Epithelial cell of proximal tubule (primary cell): ENCODE results near the gene UNC13B. TPM values are rescaled to one million over a fixed set of nuclear protein-coding genes. Genes with fewer than 3 reads are reported as not detected.

ENCODE experiments used
- DNase-seq: peaks from one replicate; pipeline ENCODE4 v3.0.0-alpha.2; 2011; ENCODE audit warnings: low read depth
- H3K4me3 ChIP-seq: 2 replicates; pipeline ENCODE4 v1.5.1; 2011; ENCODE audit warnings: low read depth, mild to moderate bottlenecking, low read length
- CTCF ChIP-seq: conservative IDR thresholded peaks from 2 replicates; pipeline ENCODE4 v1.5.1; 2012; ENCODE audit warnings: low read depth, mild to moderate bottlenecking, low read length
- total RNA-seq: library from RNA; depleted of rRNA; stranded (reverse); fragments of >200 nt; gene quantifications from 2 replicates; pipeline ENCODE4 v1.2.3, GENCODE V29; 2015

Gene UNC13B
- total RNA-seq, 1 donor from 2014 or later: 19.6 TPM

DNA sequence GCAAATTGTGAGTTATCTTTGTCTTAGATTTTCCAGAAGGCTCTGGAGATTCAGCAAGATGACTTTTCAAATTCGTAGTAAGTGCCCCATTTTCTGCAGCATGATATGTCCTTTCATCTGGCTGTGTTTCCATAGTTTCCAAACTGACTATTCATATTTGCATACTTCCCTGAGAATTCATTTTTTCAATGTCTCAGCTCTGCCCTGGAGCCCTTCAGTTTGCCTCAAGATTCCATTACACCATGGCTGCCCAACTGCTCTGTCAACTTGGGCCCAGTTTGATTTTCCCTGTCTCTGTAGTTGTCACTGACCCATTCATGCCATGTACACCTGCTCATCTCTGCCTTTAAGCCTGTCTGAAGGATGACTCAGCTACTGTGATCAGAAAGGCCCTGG is 233.9 kb downstream of the UNC13B start:
- DNase-seq: no peak
- TF ChIP-seq CTCF: no peak
- no peak overlapping the region for H3K4me3 ChIP-seq

GRCh38 chr9:35396560-35397215 is 234.9 kb downstream of the UNC13B start:
- no peak for TF ChIP-seq CTCF
- DNase-seq: no peak

DNA sequence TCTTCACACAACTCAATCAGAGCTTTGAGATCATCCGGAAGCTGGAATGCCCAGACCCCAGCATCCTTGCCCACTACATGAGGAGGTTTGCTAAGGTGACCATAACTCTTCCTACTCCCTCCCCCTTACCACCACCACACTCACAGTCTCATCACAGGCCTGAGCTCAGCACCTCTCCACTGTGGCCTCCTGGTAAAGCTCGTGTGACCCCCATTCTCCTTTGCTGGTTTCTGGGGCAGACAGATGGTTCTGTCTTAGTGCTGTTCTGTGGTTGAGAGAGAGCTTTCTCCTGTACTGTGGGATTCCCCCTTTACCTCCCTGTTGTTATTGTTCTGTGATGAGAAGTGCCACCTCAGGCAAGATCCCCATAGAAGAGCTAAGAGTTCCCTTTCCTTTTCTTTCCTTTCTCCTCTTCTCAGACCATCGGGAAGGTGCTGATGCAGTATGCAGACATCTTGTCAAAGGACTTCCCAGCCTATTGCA is 235.4 kb downstream of the UNC13B start:
- no peak overlapping the region for H3K4me3 ChIP-seq
- TF ChIP-seq CTCF: no peak
- DNase-seq: no peak

More at GRCh38 chr9:35396560-35397215, 234.9 kb downstream of the UNC13B start:
- H3K4me3 ChIP-seq: no peak overlapping the region

DNA sequence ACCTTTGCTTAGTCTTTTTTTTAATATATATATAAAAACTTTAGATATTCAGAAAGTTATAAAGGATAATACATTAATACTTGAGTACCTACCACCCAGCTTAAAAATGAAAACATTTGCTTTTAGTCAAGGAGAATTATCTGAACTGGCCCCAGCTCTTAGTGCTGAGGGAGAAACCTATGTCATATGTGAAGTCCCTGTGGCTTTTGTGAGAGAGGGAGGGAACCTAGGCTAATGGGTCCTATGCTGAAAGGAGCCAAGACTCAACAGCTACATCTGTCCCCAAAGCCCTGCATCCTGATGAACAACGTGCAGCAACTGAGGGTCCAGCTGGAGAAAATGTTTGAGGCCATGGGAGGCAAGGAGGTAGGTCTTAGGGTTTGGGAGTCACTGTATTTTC is 236.1 kb downstream of the UNC13B start:
- H3K4me3 ChIP-seq: no peak overlapping the region
- TF ChIP-seq CTCF: no peak
- DNase-seq: no peak

DNA sequence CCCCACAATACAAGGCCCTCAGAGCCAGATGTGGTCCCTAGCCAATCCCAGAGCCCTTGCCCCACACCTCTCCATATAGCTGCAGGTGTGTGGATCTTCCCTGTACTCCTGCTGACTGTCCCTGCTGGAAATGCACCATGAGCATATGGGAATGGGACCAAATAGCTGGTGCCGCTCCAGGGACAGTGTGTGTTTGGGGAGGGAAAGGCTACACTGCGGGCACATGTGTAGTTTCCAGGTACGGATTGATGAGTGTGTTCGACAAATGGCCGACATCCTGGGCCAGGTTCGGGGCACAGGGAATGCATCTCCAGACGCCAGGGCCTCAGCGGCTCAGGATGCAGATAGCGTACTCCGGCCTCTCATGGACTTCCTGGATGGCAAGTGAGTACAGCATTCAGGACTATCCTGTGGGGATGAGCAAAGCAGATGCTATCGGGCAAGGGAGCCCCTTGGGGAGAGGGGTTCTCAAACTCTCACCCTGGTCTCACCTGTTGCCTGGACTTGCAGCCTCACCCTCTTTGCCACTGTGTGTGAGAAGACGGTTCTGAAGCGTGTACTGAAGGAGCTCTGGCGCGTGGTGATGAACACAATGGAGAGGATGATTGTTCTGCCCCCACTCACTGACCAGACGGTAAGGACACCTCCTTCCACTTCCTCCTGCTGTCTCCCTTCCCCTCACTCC is 237.0 kb downstream of the UNC13B start:
- DNase-seq: no peak
- H3K4me3 ChIP-seq: no peak overlapping the region
- TF ChIP-seq CTCF: no peak

DNA sequence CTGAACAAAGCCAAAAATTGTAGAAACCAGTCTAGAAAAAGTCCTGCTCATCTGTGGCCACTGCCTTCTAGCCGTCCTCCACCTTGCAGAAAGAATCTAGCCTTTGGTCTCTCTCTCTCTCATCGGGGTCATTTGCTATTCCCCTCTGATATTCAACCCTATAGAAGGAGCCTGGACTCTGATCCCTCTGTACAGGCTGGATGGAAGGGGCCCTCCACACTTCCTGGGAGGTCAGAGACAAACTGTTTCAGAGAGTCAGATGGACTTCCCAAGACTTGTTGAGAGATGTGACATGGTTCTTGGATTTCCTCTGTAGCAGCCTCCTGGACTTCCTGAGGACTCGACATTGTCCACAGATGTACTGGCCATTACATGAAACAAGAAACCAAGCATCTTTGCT is 243.1 kb downstream of the UNC13B start:
- no peak for TF ChIP-seq CTCF

More for the DNA sequence above, 243.1 kb downstream of the UNC13B start:
- DNase-seq: no peak
- no peak overlapping the region for H3K4me3 ChIP-seq
